Lung (tissue), 12 donors: Measurements from ENCODE around the gene PCSK6. TPM values are rescaled to one million over a fixed set of nuclear protein-coding genes. Genes with fewer than 3 reads are reported as not detected.

ENCODE experiments used
- ATAC-seq: fragments of 200-7000 bp; cut with Tn5 transposase; one replicate; pipeline ENCODE4 v1.9.1; 2020; ENCODE audit warnings: moderate number of reproducible peaks; ENCODE audit not compliant: insufficient read depth, low FRiP score
- DNase-seq, 3 donors: peaks; one replicate each; pipeline ENCODE4 v3.0.0-alpha.2; 2013 to 2017
- H3K27ac ChIP-seq, 2 donors: one replicate each; pipeline ENCODE4 v1.5.1; 2013; ENCODE audit warnings: mild to moderate bottlenecking in 2 of 2, moderate library complexity in 2 of 2, control low read depth in 1 of 2, inconsistent platforms in 1 of 2, low read depth in 1 of 2, low read length in 1 of 2
- H3K27me3 ChIP-seq, 3 donors: one replicate each; pipeline ENCODE4 v1.5.1; 2013; ENCODE audit warnings: low read length in 2 of 3; ENCODE audit not compliant: control insufficient read depth in 3 of 3, insufficient read depth in 3 of 3
- H3K36me3 ChIP-seq, 4 donors: one replicate each; pipeline ENCODE4 v1.5.1; 2013; ENCODE audit warnings: low read length in 4 of 4, mild to moderate bottlenecking in 1 of 4, moderate library complexity in 1 of 4; ENCODE audit not compliant: control insufficient read depth in 4 of 4, insufficient read depth in 4 of 4
- H3K4me1 ChIP-seq, 5 donors: one replicate each; pipeline ENCODE4 v1.5.1; 2013; ENCODE audit warnings: low read length in 5 of 5, mild to moderate bottlenecking in 2 of 5, moderate library complexity in 1 of 5; ENCODE audit not compliant: control insufficient read depth in 5 of 5, insufficient read depth in 5 of 5
- H3K4me3 ChIP-seq: one replicate; pipeline ENCODE4 v1.5.1; 2013; ENCODE audit warnings: mild to moderate bottlenecking, control low read depth, moderate library complexity
- H3K9ac ChIP-seq, 2 donors: one replicate each; pipeline ENCODE4 v1.5.1; 2013; ENCODE audit warnings: low read length in 2 of 2, control low read depth in 1 of 2; ENCODE audit not compliant: insufficient read depth in 1 of 2
- H3K9me3 ChIP-seq, 4 donors: one replicate each; pipeline ENCODE4 v1.5.1; 2013; ENCODE audit warnings: low read length in 3 of 4, mild to moderate bottlenecking in 1 of 4, moderate library complexity in 1 of 4; ENCODE audit not compliant: control insufficient read depth in 4 of 4, insufficient read depth in 3 of 4
- CTCF ChIP-seq: IDR thresholded peaks from 2 replicates; pipeline ENCODE4 v1.5.1; 2012; ENCODE audit warnings: mild to moderate bottlenecking; ENCODE audit errors: control extremely low read depth, extremely low read depth
- WGBS, 2 donors: extraction: QIAGEN DNeasy Blood & Tissue Kit; methylation state at CpG; one replicate each; pipeline ENCODE4 v1.1.7; 2013; 5-methylcytosine and 5-hydroxymethylcytosine counted together
- polyA plus RNA-seq, 2 donors: library from polyadenylated mRNA; stranded (reverse); fragments of 200-250 nt; gene quantifications; one replicate each; pipeline ENCODE4 v1.2.1, GENCODE V29; 2013
- total RNA-seq, 2 donors: library from RNA; depleted of rRNA in 1 of 2; stranded (reverse); fragments of >200 nt in 1 of 2; gene quantifications; one replicate each; pipeline ENCODE4 v1.2.1, GENCODE V29; 2014 to 2021
- donor health status: control.
- donor health status: control.
- donor health status: Bipolar disorder and iron deficiency.
- donor health status: healthy.
- donor health status: DM: yes; HTN: yes; CAD: no.

Gene PCSK6
- total and polyA plus RNA-seq, 4 donors: 4.6 to 41.0 (median 8.4) TPM

- H3K27ac ChIP-seq: no peak overlapping the region
- WGBS, 2 donors: 88 to 94% methylated on average over 8 of the region's 8 CpGs
- H3K4me1 ChIP-seq: no peaks in the 10 kb centered on the region
- TF ChIP-seq CTCF: no peak
- no peak overlapping the region for H3K9ac ChIP-seq
- H3K4me3 ChIP-seq: no peak overlapping the region
- peaks cover 0 to 7% (median 2%) of the 10 kb centered on the region in 4 donors for H3K9me3 ChIP-seq
- DNase-seq: no peak
- ATAC-seq: no peak
- no peaks in the 10 kb centered on the region for H3K27me3 ChIP-seq
- no peaks in the 10 kb centered on the region for H3K36me3 ChIP-seq
Measured at GRCh38 chr15:101362986-101363566, 126.4 kb downstream of the PCSK6 start.

- no peak overlapping the region for H3K9ac ChIP-seq
- no peak for TF ChIP-seq CTCF
- no peaks in the 10 kb centered on the region for H3K27me3 ChIP-seq
- 94 to 97% methylated on average over 10 of the region's 10 CpGs for WGBS, 2 donors
- H3K4me3 ChIP-seq: no peak overlapping the region
- no peak for ATAC-seq
- peaks cover 0 to 7% (median 2%) of the 10 kb centered on the region in 4 donors for H3K9me3 ChIP-seq
- H3K4me1 ChIP-seq: no peaks in the 10 kb centered on the region
- H3K36me3 ChIP-seq: no peaks in the 10 kb centered on the region
- H3K27ac ChIP-seq: no peak overlapping the region
- DNase-seq: no peak
Measured at GRCh38 chr15:101362359-101362758, 127.1 kb downstream of the PCSK6 start.

- H3K9me3 ChIP-seq: peaks cover 0 to 7% (median 2%) of the 10 kb centered on the region in 4 donors
- DNase-seq: no peak
Measured at GRCh38 chr15:101361418-101361817, 128.1 kb downstream of the PCSK6 start.

More at GRCh38 chr15:101361418-101361817, 128.1 kb downstream of the PCSK6 start:
- Histone ChIP-seq H3K36me3 (no peaks in the 10 kb centered on the region), H3K4me3 (no peak overlapping the region), H3K9ac (no peak overlapping the region), H3K4me1 (no peaks in the 10 kb centered on the region), H3K27me3 (no peaks in the 10 kb centered on the region), H3K27ac (no peak overlapping the region)
- ATAC-seq: no peak
- WGBS, 2 donors: 81 to 82% methylated on average over 4 of the region's 4 CpGs
- TF ChIP-seq CTCF: no peak
